ENCODE data around the gene POTEI. TPM values are rescaled to one million over a fixed set of nuclear protein-coding genes. Genes with fewer than 3 reads are reported as not detected.
"Not testable (repeated sequence)": the region's sequence is repeated elsewhere in the genome, so short reads cannot be mapped to it uniquely, and the experiment has no call there.

Gene POTEI
- 0.04 TPM for polyA plus RNA-seq (2013, experiment 1 of 2)
- polyA plus RNA-seq (2013, experiment 2 of 2): 0.03 TPM

DNA sequence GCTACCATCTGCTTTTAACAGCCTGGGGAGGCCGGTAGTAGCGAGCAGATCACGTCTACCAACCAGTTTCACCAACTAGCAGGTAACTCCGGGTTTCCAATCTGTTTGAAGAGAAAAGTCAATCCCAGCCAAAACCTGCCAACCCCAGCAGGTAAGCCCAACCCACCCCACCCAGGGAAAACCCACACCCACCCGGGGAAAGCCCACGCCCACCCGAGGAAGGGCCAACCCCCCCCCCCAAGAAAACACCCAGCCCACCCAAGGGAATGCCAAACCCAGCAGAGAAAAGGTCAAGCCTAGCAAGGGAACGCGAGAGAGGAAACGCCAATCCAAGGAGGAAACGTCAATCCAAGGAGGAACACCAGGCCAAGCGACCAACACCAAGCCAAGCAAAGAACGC, at the start of gene POTEI:
Gene POTEI, minus strand, starts transcription at position 101 of the 400 bp plus-strand sequence. Its CDS starts 93 bp downstream, at position 8.
- not testable (repeated sequence) for H3K18ac ChIP-seq (ENCODE audit: low read length); H2AK5ac ChIP-seq (ENCODE audit: low read length); H2BK5ac ChIP-seq (ENCODE audit: low read length); H3K79me1 ChIP-seq (ENCODE audit: low read length); H2BK120ac ChIP-seq (ENCODE audit: low read depth, low read length); H3K27ac ChIP-seq (ENCODE audit: low read depth, low read length); H3K56ac ChIP-seq (ENCODE audit: low read length); H4K5ac ChIP-seq (ENCODE audit: low read length); H3K4ac ChIP-seq (ENCODE audit: low read depth, low read length); H3K9ac ChIP-seq (ENCODE audit: low read length); H2BK15ac ChIP-seq (replicated peaks; ENCODE audit: low read depth); H3K4me3 ChIP-seq (ENCODE audit: low read length); H3K4me1 ChIP-seq (ENCODE audit: control insufficient read depth, low read depth, low read length); H3K4me2 ChIP-seq (ENCODE audit: low read length); H4K8ac ChIP-seq (ENCODE audit: low read depth, low read length); DNase-seq; H3K23ac ChIP-seq (ENCODE audit: low read length); H3K36me3 ChIP-seq (ENCODE audit: control insufficient read depth, insufficient read depth, low read length); H3K79me2 ChIP-seq (ENCODE audit: control insufficient read depth, insufficient read depth, low read length); H3K27me3 ChIP-seq (ENCODE audit: insufficient read depth, low read length, poor library complexity)
- WGBS (ENCODE audit: extremely low coverage, insufficient coverage, low lambda C conversion rate): no CpG with 5 or more reads among the region's 13 CpGs

DNA sequence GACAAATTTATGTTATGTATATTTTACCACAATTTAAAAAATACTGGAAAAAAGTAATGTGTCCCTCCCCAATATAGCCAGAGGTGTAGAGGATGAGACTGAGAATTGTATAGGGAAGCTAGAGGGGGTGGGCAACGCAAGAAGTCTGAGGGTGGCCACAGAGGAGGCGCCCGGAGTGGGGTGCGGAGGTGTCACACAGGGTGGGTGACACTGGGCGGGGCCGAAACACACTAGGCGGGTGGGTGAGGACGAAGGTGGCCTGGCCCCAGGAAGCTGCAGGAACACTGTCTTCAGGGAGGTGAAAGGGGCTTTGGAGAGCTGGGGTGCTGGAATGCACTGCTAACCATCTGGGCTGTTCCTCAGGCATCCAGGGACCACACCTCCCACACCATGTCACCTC, 47.3 kb upstream of the POTEI start:
- H2BK120ac ChIP-seq (ENCODE audit: low read depth, low read length); H3K27me3 ChIP-seq (ENCODE audit: insufficient read depth, low read length, poor library complexity); H2AK5ac ChIP-seq (ENCODE audit: low read length); H4K5ac ChIP-seq (ENCODE audit: low read length); H3K27ac ChIP-seq (ENCODE audit: low read depth, low read length); H3K18ac ChIP-seq (ENCODE audit: low read length); H3K4me1 ChIP-seq (ENCODE audit: control insufficient read depth, low read depth, low read length); H4K8ac ChIP-seq (ENCODE audit: low read depth, low read length); H3K4ac ChIP-seq (ENCODE audit: low read depth, low read length); DNase-seq; H2BK5ac ChIP-seq (ENCODE audit: low read length); H3K4me2 ChIP-seq (ENCODE audit: low read length); H3K9ac ChIP-seq (ENCODE audit: low read length); H3K36me3 ChIP-seq (ENCODE audit: control insufficient read depth, insufficient read depth, low read length); H3K79me1 ChIP-seq (ENCODE audit: low read length); H2BK15ac ChIP-seq (replicated peaks; ENCODE audit: low read depth); H3K79me2 ChIP-seq (ENCODE audit: control insufficient read depth, insufficient read depth, low read length); H3K23ac ChIP-seq (ENCODE audit: low read length); H3K56ac ChIP-seq (ENCODE audit: low read length); H3K4me3 ChIP-seq (ENCODE audit: low read length): not testable (repeated sequence)
- no CpG with 5 or more reads among the region's 8 CpGs for WGBS (ENCODE audit: extremely low coverage, insufficient coverage, low lambda C conversion rate)

DNA sequence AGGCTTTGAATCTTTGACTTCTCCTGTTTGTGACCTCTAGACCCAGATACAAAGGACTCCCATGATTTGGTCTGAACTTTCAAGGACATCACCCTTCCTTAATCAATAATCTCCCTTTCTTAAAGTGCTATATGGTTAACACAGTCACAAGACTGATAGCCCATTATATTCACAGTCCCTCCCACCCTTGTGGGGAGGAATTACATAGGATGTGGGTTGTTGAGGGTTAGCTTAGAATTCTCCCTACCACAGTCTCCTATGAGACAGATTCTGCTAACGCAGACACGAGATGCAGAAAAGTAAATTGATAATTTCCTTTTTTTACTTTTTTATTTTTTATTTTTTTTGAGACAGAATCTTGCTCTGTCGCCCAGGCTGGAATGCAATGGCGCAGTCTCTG, 45.0 kb upstream of the POTEI start:
- H2BK120ac ChIP-seq (ENCODE audit: low read depth, low read length); H3K4me2 ChIP-seq (ENCODE audit: low read length); H3K4ac ChIP-seq (ENCODE audit: low read depth, low read length); H3K18ac ChIP-seq (ENCODE audit: low read length); H3K36me3 ChIP-seq (ENCODE audit: control insufficient read depth, insufficient read depth, low read length); H3K4me3 ChIP-seq (ENCODE audit: low read length); H3K27me3 ChIP-seq (ENCODE audit: insufficient read depth, low read length, poor library complexity); H2BK5ac ChIP-seq (ENCODE audit: low read length); H3K79me1 ChIP-seq (ENCODE audit: low read length); H3K56ac ChIP-seq (ENCODE audit: low read length); H3K79me2 ChIP-seq (ENCODE audit: control insufficient read depth, insufficient read depth, low read length); H4K8ac ChIP-seq (ENCODE audit: low read depth, low read length); H3K4me1 ChIP-seq (ENCODE audit: control insufficient read depth, low read depth, low read length); DNase-seq; H2BK15ac ChIP-seq (replicated peaks; ENCODE audit: low read depth); H4K5ac ChIP-seq (ENCODE audit: low read length); H3K27ac ChIP-seq (ENCODE audit: low read depth, low read length); H3K9ac ChIP-seq (ENCODE audit: low read length); H2AK5ac ChIP-seq (ENCODE audit: low read length); H3K23ac ChIP-seq (ENCODE audit: low read length): not testable (repeated sequence)
- no CpG with 5 or more reads among the region's 4 CpGs for WGBS (ENCODE audit: extremely low coverage, insufficient coverage, low lambda C conversion rate)

DNA sequence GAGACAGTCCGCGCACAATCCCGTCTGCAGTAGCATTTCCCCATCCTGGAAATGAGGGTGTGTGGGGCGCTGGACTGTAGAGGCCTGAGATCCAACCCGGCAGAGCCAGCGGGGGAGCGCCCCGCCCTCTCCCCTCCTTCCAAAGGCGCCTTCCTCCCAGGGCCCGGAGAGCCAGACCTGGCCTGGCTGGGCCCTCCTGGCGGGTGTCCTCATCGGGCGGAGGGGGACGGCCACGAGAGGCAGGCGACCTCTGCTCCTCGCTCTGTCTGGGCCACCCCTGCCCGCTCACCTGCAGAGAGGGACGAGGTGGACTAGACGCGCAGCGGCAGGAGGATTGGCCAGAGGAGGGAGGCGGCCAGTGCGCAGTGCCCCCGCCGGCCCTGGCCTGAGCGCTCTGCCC, 40.3 kb upstream of the POTEI start:
- H2BK15ac ChIP-seq (replicated peaks; ENCODE audit: low read depth); H3K79me2 ChIP-seq (ENCODE audit: control insufficient read depth, insufficient read depth, low read length): not testable (repeated sequence)
- WGBS (ENCODE audit: extremely low coverage, insufficient coverage, low lambda C conversion rate): no CpG with 5 or more reads among the region's 27 CpGs

DNA sequence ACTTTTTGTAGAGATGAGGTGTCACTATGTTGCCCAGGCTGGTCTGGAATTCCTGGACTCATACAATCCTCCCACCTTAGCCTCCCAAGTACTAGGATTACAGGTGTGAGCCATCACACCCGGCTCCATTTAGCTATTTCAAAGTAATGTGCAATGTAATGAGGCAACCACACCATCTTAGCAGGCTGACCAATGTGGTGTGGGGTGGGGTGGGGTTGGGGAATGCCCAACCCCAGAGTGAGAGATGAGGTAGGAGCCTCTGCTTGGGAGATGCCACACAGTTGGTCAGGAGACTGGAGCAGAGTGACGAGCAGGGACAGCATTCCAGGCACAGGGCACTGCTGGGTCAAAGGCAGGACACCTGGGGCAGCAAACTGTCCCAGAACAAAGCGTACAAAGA, 39.3 kb upstream of the POTEI start:
- not testable (repeated sequence) for H3K18ac ChIP-seq (ENCODE audit: low read length); H3K79me1 ChIP-seq (ENCODE audit: low read length); H3K79me2 ChIP-seq (ENCODE audit: control insufficient read depth, insufficient read depth, low read length); H3K36me3 ChIP-seq (ENCODE audit: control insufficient read depth, insufficient read depth, low read length); DNase-seq; H3K4me3 ChIP-seq (ENCODE audit: low read length); H3K27ac ChIP-seq (ENCODE audit: low read depth, low read length); H2BK120ac ChIP-seq (ENCODE audit: low read depth, low read length); H3K27me3 ChIP-seq (ENCODE audit: insufficient read depth, low read length, poor library complexity); H2BK15ac ChIP-seq (replicated peaks; ENCODE audit: low read depth); H3K56ac ChIP-seq (ENCODE audit: low read length); H3K4me1 ChIP-seq (ENCODE audit: control insufficient read depth, low read depth, low read length); H3K4ac ChIP-seq (ENCODE audit: low read depth, low read length); H3K23ac ChIP-seq (ENCODE audit: low read length); H4K8ac ChIP-seq (ENCODE audit: low read depth, low read length); H4K5ac ChIP-seq (ENCODE audit: low read length); H3K4me2 ChIP-seq (ENCODE audit: low read length); H2AK5ac ChIP-seq (ENCODE audit: low read length); H2BK5ac ChIP-seq (ENCODE audit: low read length); H3K9ac ChIP-seq (ENCODE audit: low read length)
- WGBS (ENCODE audit: extremely low coverage, insufficient coverage, low lambda C conversion rate): no CpG with 5 or more reads among the region's 3 CpGs

More for the DNA sequence above, 40.3 kb upstream of the POTEI start:
- H3K4me3 ChIP-seq (ENCODE audit: low read length); H2BK5ac ChIP-seq (ENCODE audit: low read length); H3K4me2 ChIP-seq (ENCODE audit: low read length); DNase-seq; H3K56ac ChIP-seq (ENCODE audit: low read length); H3K36me3 ChIP-seq (ENCODE audit: control insufficient read depth, insufficient read depth, low read length); H3K27me3 ChIP-seq (ENCODE audit: insufficient read depth, low read length, poor library complexity); H4K8ac ChIP-seq (ENCODE audit: low read depth, low read length); H2AK5ac ChIP-seq (ENCODE audit: low read length); H3K4ac ChIP-seq (ENCODE audit: low read depth, low read length); H3K79me1 ChIP-seq (ENCODE audit: low read length); H2BK120ac ChIP-seq (ENCODE audit: low read depth, low read length); H3K27ac ChIP-seq (ENCODE audit: low read depth, low read length); H3K18ac ChIP-seq (ENCODE audit: low read length); H3K9ac ChIP-seq (ENCODE audit: low read length); H3K23ac ChIP-seq (ENCODE audit: low read length); H4K5ac ChIP-seq (ENCODE audit: low read length); H3K4me1 ChIP-seq (ENCODE audit: control insufficient read depth, low read depth, low read length): not testable (repeated sequence)

DNA sequence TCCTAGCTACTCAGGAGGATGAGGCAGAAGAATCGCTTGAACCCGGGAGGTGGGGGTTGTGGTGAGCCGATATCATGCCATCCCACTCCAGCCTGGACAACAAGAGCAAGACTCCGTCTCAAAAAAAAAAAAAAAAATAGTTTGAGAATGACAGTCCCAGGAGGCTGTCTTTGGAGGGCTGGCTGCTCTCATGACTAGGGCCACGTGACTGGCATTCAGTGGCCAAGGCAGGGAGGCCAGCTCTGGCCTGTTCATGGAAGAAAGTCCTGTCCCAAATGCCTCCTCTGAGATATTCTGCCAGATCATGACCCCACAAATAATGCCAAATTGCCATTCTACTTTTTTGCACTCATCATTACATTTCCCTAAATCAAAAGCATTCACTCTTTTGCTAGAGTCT, 35.9 kb upstream of the POTEI start:
- H3K36me3 ChIP-seq (ENCODE audit: control insufficient read depth, insufficient read depth, low read length); H4K5ac ChIP-seq (ENCODE audit: low read length); H3K4me1 ChIP-seq (ENCODE audit: control insufficient read depth, low read depth, low read length); H3K4ac ChIP-seq (ENCODE audit: low read depth, low read length); H3K9ac ChIP-seq (ENCODE audit: low read length); H4K8ac ChIP-seq (ENCODE audit: low read depth, low read length); H2BK120ac ChIP-seq (ENCODE audit: low read depth, low read length); H3K79me2 ChIP-seq (ENCODE audit: control insufficient read depth, insufficient read depth, low read length); H2AK5ac ChIP-seq (ENCODE audit: low read length); H2BK5ac ChIP-seq (ENCODE audit: low read length); H3K23ac ChIP-seq (ENCODE audit: low read length); H3K27ac ChIP-seq (ENCODE audit: low read depth, low read length); H3K56ac ChIP-seq (ENCODE audit: low read length); H3K4me2 ChIP-seq (ENCODE audit: low read length); H2BK15ac ChIP-seq (replicated peaks; ENCODE audit: low read depth); H3K4me3 ChIP-seq (ENCODE audit: low read length); DNase-seq; H3K27me3 ChIP-seq (ENCODE audit: insufficient read depth, low read length, poor library complexity); H3K18ac ChIP-seq (ENCODE audit: low read length); H3K79me1 ChIP-seq (ENCODE audit: low read length): not testable (repeated sequence)
- no CpG with 5 or more reads among the region's 5 CpGs for WGBS (ENCODE audit: extremely low coverage, insufficient coverage, low lambda C conversion rate)
